A673 (cell line): Measurements from ENCODE around the gene PAEP.

Source experiments
- CTCF ChIP-seq: fragments of 300-800, 200-600 bp; sonication (generic); conservative IDR thresholded peaks from 2 replicates; pipeline ENCODE4 v1.5.1; 2017; ENCODE audit warnings: low read depth, mild to moderate bottlenecking, antibody characterized with exemption, low read length, moderate library complexity, mixed read lengths
- EZH2 ChIP-seq: fragments of 200-600 bp; sonication (generic); IDR thresholded peaks from 2 replicates; pipeline ENCODE4 v1.6.1; 2017; ENCODE audit warnings: borderline replicate concordance, low read depth, mild to moderate bottlenecking, mixed read lengths, antibody characterized with exemption, low read length; ENCODE audit not compliant: poor library complexity, severe bottlenecking

GRCh38 chr9:135550344-135550918 lies 11.1 kb upstream of the PAEP start:
- TF ChIP-seq CTCF, result no peak
- TF ChIP-seq EZH2, result no peak
